Endothelial cell (in vitro differentiated cells): ENCODE results near the gene ZNF646. TPM values are rescaled to one million over a fixed set of nuclear protein-coding genes. Genes with fewer than 3 reads are reported as not detected.
A peak's percentile ranks its signal among the peaks of the same experiment; 100 is the strongest.

Source experiments
- DNase-seq: peaks from one replicate; pipeline ENCODE4 v3.0.0; 2021; ENCODE audit warnings: low spot score
- H3K27ac Mint-ChIP-seq: one replicate; pipeline ENCODE4 v1.8.0; 2021; ENCODE audit warnings: mixed read lengths, inconsistent platforms; ENCODE audit not compliant: unreplicated experiment
- H3K27me3 Mint-ChIP-seq: one replicate; pipeline ENCODE4 v1.8.0; 2021; ENCODE audit warnings: mild to moderate bottlenecking, moderate library complexity, mixed read lengths, inconsistent platforms; ENCODE audit not compliant: unreplicated experiment
- H3K36me3 Mint-ChIP-seq: one replicate; pipeline ENCODE4 v1.8.0; 2021; ENCODE audit warnings: mild to moderate bottlenecking, low read depth, mixed read lengths, inconsistent platforms; ENCODE audit not compliant: unreplicated experiment
- H3K4me1 Mint-ChIP-seq: one replicate; pipeline ENCODE4 v1.8.0; 2021; ENCODE audit warnings: mild to moderate bottlenecking, mixed read lengths, inconsistent platforms; ENCODE audit not compliant: unreplicated experiment
- H3K4me3 Mint-ChIP-seq: one replicate; pipeline ENCODE4 v1.8.0; 2021; ENCODE audit warnings: mild to moderate bottlenecking, mixed read lengths, inconsistent platforms; ENCODE audit not compliant: unreplicated experiment
- H3K9me3 Mint-ChIP-seq: one replicate; pipeline ENCODE4 v1.8.0; 2021; ENCODE audit warnings: mixed read lengths, inconsistent platforms; ENCODE audit not compliant: unreplicated experiment
- total RNA-seq: library from RNA; stranded (reverse); fragmentation: NEBNext Ultra II Directional; extraction: Animal tissue kit (Norgen Biotek cat#: 25700); gene quantifications from one replicate; pipeline ENCODE4 v1.2.1, GENCODE V29; 2021; ENCODE audit not compliant: unreplicated experiment
- TF ChIP-seq, protein P1 (sequence below): fragments of 200-600 bp; sonication (generic); IDR thresholded peaks from one replicate; pipeline ENCODE4 v1.5.0; 2021; ENCODE audit warnings: antibody characterized with exemption; ENCODE audit not compliant: unreplicated experiment

The ZNF646 gene
- total RNA-seq, 1 donor from 2014 or later = 25.5 TPM

DNA sequence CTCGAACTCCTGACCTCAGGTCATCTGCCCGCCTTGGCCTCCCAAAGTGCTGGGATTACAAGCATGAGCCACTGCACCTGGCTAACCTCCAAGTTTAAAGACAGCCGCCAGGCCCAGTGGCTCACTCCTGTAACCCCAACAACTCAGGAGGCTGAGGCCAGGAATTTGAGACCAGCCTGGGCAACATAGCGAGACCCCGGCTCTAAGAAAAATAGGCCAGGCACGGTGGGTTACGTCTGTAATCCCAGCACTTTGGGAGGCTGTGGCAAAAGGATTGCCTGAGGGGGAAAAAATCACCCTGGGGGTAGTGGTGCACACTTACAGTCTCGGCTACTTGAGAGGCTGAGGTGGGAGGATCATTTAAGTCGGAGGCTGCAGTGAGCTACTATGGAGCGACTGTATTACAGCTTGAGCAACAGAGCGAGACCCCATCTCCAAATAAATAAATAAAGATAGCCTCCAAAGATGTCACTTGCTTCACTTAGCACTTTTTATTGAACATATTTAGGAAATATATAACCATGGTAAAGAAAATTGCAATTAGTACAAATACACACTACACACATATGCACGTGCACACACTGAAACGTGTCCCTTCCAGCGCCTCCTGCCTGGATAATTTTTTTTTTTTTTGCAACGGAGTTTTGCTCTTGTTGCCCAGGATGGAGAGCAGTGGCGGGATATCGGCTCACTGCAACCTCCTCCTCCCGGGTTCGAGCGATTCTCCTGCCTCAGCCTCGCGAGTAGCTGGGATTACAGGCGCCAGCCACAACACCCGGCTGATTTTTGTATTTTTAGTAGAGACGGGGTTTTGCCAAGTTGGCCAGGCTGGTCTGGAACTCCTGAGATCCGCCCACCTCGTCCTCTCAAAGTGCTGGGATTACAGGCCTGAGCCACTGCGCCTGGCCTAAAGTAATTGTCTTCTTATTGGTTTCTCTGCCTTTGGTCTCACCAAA is 32.6 kb downstream of the ZNF646 start:
- TF ChIP-seq, protein P1, sequence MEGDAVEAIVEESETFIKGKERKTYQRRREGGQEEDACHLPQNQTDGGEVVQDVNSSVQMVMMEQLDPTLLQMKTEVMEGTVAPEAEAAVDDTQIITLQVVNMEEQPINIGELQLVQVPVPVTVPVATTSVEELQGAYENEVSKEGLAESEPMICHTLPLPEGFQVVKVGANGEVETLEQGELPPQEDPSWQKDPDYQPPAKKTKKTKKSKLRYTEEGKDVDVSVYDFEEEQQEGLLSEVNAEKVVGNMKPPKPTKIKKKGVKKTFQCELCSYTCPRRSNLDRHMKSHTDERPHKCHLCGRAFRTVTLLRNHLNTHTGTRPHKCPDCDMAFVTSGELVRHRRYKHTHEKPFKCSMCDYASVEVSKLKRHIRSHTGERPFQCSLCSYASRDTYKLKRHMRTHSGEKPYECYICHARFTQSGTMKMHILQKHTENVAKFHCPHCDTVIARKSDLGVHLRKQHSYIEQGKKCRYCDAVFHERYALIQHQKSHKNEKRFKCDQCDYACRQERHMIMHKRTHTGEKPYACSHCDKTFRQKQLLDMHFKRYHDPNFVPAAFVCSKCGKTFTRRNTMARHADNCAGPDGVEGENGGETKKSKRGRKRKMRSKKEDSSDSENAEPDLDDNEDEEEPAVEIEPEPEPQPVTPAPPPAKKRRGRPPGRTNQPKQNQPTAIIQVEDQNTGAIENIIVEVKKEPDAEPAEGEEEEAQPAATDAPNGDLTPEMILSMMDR = no peak
- Mint-ChIP-seq H3K4me1 (peaks cover 9% of the 10 kb centered on the region), H3K4me3 (peak overlapping the region; percentile 97), H3K27ac (no peak overlapping the region), H3K27me3 (peaks cover 20% of the 10 kb centered on the region), H3K36me3 (peaks cover 22% of the 10 kb centered on the region), H3K9me3 (no peaks in the 10 kb centered on the region)
- DNase-seq = no peak

DNA sequence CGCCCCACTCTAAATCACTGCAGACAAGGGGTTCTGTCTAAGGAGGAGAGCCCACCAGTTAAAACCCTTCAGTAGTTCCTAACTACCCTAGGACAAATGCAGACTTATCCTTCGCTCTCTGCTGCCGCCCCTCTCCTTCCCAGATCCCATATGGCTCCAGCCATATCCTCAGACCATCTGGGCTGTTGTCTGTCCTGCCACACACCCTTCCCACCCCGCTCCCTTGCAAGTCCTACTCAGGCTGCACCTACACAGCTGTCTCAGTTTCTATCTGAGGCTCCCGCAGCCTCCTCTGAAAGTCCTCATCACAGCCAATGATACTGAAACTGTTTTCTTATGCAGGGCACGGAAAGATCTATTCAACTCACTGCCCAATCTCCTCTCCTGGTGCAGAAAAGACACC is 33.2 kb downstream of the ZNF646 start:
- Mint-ChIP-seq H3K36me3 (peaks cover 24% of the 10 kb centered on the region), H3K4me3 (peak overlapping the region; percentile 97), H3K27me3 (peaks cover 20% of the 10 kb centered on the region), H3K4me1 (peaks cover 9% of the 10 kb centered on the region), H3K27ac (peak overlapping the region; percentile 80), H3K9me3 (no peaks in the 10 kb centered on the region)
- TF ChIP-seq, protein P1 = no peak
- no peak for DNase-seq

DNA sequence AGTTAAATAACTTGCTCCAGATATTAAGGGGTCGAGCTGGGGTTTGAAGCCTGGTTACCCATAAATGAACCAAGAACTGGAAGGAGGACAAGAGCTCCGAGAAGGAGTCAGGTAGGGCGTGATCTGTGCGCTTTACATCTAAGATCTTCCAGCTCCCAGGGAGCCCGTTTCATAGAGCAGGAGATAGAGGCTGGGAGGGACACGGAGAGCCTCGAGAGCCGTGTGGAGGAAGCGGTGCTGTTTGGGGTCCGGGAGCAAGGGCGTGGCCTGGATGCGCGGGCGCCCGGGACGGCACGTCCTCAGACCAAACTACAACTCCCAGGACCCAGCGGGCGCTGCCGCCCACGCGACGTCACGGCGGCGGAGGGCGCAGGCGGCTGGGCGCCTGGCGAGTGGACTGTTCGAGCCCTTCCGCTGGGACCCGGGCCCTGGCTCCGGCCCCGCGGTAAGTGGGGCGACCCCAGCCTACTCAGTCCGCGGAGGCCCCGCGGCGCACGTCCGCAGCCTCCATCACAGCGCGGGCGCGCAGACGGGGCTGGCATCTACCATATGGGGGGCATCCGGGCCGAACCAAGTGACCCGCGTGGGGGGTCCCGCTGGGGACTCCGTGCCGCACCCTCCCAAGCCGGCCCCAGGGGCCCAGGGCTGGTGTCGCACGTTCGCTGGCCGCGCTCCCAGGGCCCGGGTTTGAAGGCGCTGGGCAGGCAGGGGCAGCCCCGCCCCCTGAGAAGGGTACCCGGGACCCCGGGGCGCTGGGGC is 34.0 kb downstream of the ZNF646 start, which contains the start of gene BCKDK:
TSS of gene BCKDK (plus strand) at position 352 of the 759 bp plus-strand sequence. CDS start 838 bp downstream, outside the sequence.
- DNase-seq = peak; percentile 62
- Mint-ChIP-seq H3K27ac (peak within 1 kb of the TSS; percentile 80), H3K4me1 (peaks cover 9% of the 10 kb centered on the region), H3K9me3 (no peaks in the 10 kb centered on the region), H3K27me3 (peaks cover 20% of the 10 kb centered on the region), H3K4me3 (peak within 1 kb of the TSS; percentile 97), H3K36me3 (peaks cover 28% of the 10 kb centered on the region)
- TF ChIP-seq, protein P1 = no peak

DNA sequence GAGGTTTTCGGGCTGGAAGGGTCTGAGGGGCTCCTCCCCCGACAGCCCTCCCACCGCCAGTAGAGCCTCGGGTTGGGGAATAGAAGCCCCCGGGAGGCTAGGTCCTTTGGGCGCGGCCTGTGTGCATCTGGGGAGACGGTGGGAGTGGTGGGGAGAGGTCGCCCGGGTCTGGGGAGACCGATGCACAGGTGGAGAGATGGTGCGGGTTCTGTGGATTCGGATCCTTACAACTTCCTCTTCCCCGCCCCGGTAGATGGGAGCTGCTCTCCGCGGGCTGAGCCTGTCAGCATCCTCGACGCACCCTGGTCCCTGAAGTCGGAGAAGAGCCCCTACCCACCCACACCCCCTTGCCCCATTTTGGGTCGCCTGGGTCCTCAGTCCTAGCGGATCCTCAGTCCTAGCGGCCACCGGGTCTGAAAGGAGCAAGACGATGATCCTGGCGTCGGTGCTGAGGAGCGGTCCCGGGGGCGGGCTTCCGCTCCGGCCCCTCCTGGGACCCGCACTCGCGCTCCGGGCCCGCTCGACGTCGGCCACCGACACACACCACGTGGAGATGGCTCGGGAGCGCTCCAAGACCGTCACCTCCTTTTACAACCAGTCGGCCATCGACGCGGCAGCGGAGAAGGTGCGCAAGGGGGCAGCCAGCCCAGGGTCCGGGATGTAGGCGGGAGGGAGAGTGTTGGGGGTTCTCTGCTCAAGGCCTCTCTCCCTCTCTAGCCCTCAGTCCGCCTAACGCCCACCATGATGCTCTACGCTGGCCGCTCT is 34.8 kb downstream of the ZNF646 start:
- TF ChIP-seq, protein P1 = no peak
- H3K9me3 Mint-ChIP-seq = no peaks in the 10 kb centered on the region
- H3K27ac Mint-ChIP-seq = no peak overlapping the region
- H3K4me3 Mint-ChIP-seq = peak overlapping the region; percentile 88
- H3K36me3 Mint-ChIP-seq = peaks cover 28% of the 10 kb centered on the region
- peaks cover 20% of the 10 kb centered on the region for H3K27me3 Mint-ChIP-seq
- no peak for DNase-seq
- H3K4me1 Mint-ChIP-seq = peaks cover 14% of the 10 kb centered on the region
